HG03575 (cell line): ENCODE data around the gene AZIN2.
"Not testable (repeated sequence)": the region's sequence is repeated elsewhere in the genome, so short reads cannot be mapped to it uniquely, and the experiment has no call there.

Experiments
- ATAC-seq: cut with Tn5 transposase; IDR thresholded peaks from one replicate; pipeline ENCODE4 v1.9.1; 2021; ENCODE audit not compliant: unreplicated experiment, insufficient number of reproducible peaks, low FRiP score; ENCODE audit errors: extremely low read depth

The AZIN2 gene

GRCh38 chr1:33055210-33056008 lies 25.5 kb upstream of the AZIN2 start:
- no peak for ATAC-seq

DNA sequence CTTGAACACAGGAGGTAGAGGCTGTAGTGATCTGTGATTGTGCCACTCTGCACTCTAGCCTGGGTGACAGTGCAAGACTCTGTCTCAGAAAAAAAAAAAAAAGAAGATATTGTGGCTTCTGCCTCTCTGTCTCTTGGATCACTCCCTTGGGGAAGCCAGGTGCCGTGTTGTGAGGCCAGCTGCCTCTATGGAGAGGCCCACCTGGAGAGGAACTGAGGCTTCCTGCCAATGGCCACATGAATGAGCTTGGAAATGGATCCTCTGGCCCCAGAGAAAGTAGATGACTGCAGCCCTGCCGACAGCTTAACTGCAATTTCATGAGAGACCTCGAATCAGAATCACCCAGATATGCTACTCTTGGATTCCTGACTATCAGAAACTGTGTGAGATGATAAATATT lies 24.5 kb upstream of the AZIN2 start:
- no peak for ATAC-seq

DNA sequence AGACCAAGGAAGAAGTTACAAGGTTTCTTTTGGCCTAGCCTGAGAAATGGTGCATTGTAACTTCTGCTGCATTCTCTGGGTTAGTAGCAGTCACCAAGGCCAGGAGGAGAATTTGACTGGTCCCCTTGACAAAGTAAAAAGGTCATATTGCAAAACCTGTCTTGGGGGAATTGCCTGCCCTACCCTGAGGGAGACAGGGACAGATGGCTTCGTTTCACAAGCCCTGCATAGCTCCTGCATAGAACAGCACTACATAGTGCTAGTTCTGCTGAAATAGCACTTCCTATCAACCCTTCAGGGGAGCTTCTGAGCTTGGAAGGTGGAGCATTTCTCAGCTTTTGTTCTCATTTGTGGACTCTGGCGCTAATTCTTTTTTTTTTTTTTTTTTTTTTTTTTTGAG lies 23.9 kb upstream of the AZIN2 start:
- no peak for ATAC-seq

DNA sequence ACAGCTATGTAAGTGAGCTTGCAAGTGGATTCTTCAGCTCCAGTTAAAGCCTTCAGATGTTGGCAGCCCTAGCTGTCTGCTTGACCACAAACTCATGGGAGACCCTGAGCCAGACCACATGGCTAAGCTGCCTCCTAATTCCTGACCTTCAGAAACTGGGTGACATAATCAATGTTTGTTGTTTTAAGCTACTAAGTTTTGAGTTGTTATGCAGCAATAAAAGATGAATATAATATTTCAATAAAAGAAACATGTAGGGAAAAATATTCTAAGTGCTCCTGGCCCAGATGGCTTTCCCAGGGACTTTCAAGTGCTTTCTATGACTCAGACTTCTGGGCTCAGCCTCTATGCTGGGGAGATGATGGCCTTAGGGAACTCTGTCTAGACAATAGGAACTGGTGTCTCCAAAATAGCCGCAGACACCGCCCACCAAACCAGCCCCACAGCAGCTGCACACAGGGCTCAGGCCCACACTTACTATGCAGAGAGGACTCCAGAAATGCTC lies 20.3 kb upstream of the AZIN2 start:
- ATAC-seq, result no peak

- no peak for ATAC-seq
Observed at GRCh38 chr1:33061834-33062233, 19.1 kb upstream of the AZIN2 start.

DNA sequence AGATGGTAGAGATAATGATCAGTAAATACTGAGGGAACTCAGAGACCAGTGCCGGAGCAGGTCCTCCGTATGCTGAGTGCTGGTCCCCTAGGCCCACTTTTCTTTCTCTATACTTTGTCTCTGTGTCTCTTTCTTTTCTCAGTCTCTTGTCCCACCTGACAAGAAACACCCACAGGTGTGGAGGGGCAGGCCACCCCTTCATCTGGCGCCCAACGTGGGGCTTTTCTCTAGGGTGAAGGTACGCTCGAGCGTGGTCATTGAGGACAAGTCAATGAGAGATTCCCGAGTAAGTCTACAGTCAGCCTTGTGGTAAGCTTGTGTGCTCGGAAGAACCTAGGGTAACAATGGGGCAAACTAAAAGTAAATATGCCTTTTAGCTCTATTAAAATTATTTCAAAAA lies 16.7 kb upstream of the AZIN2 start:
- not testable (repeated sequence) for ATAC-seq

GRCh38 chr1:33065301-33065700 lies 15.7 kb upstream of the AZIN2 start:
- ATAC-seq, result no peak

GRCh38 chr1:33066477-33066876 lies 14.5 kb upstream of the AZIN2 start:
- not testable (repeated sequence) for ATAC-seq

DNA sequence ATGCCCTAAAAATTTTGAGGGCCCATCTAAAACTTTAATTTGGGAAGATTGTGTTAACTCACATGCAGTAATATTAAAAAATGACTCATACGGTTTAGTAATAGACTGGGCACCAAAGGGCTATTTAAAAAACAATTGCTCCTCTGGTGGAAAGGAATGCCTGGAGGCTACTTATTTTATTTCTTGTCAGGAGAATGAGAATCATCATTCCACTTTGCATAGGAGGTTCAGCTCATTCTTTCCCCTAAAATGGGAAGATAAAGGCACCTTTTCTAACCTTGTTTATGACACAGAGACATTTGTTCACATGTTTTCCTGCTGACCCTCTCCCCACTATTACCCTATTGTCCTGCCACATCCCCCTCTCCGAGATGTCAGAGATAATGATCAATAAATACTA lies 12.8 kb upstream of the AZIN2 start:
- not testable (repeated sequence) for ATAC-seq

- no peak for ATAC-seq
Observed at GRCh38 chr1:33070628-33071027, 10.3 kb upstream of the AZIN2 start.

- no peak for ATAC-seq
Observed at GRCh38 chr1:33072707-33073106, 8.2 kb upstream of the AZIN2 start.

DNA sequence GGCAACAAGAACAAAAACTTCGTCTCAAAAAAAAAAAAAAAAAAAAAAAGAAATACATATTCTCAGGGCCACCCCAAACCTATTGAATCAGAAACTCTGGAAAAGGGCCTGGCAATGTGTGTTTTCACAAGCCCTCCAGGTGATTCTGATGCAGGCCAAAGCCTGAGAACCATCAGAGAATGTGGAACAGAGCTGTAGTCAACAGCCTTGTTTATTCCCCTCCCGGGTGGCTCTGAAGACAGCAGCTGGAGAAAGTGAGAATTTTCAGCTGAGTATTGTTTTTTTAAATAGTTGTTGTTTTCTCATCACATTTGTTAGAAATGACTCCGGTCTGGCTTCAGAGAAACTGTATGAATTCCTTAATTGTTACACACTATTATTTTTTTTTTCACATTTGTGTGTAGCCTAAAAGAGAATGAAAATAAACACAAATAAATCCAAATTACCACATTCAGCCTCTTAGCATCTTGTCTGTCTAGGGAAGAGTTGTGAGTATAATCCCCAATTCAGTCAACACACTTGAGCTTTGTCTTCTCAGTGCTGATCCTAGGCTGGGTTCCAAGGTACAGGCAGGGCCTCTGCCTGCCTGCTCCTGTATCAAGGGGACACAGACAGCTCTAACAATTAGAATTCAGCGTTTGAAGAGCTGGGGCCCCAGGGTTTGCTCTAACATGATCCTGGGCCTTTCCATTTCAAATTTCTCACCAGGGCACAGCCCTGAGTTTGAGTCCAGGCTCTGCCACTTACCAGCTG lies 6.6 kb upstream of the AZIN2 start:
- no peak for ATAC-seq

GRCh38 chr1:33078030-33078591 lies 2.8 kb upstream of the AZIN2 start:
- ATAC-seq, result no peak

DNA sequence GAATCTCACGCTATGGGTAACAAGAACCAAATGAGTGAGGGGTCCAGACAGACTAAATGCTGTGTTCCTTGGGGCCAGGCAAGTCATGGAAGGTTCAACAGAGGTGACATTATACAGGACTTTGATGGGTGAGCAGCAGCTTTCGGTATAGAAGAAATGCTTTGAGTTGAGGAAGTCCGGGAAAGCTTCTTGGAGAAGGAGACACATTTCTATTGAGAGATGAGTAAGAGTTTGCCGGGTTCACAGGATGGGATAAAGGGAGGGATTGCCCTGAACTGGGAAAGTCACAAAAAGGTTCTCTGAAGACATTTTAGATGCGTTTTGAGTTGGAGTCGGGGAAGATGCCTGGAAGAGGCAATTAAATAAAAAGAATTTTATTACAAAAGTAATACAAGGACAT lies 580 bp upstream of the AZIN2 start:
- ATAC-seq, result no peak

- no peak for ATAC-seq
Observed at GRCh38 chr1:33081554-33082305, 777 bp downstream of the AZIN2 start.

DNA sequence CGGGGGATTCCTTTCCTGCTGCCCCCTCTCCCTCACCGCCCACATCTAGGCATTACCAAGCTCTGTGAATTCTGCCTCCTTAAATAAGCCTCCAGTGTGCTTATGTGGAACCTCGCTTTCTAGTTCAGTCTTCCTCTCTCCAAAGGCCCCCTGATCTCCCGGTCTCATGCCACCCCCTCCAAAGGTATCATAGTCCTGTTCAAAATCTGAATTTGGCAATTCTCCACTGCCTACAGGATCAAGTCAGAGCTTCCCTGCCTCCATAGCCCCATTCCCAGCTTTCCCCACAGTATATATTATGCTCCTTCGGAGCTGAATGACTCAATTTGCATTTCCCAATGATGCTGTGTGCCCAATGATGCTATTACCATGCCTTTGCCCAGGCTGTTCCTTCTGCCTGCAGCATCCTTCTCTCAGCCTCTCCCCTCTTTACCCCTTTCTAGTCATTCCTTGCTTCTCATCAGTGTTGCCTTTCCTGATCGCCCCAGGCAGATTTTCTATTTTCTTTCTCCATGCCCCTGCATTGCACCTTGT lies 1.7 kb downstream of the AZIN2 start:
- no peak for ATAC-seq

- no peak for ATAC-seq
Observed at GRCh38 chr1:33085332-33085731, 4.4 kb downstream of the AZIN2 start.

DNA sequence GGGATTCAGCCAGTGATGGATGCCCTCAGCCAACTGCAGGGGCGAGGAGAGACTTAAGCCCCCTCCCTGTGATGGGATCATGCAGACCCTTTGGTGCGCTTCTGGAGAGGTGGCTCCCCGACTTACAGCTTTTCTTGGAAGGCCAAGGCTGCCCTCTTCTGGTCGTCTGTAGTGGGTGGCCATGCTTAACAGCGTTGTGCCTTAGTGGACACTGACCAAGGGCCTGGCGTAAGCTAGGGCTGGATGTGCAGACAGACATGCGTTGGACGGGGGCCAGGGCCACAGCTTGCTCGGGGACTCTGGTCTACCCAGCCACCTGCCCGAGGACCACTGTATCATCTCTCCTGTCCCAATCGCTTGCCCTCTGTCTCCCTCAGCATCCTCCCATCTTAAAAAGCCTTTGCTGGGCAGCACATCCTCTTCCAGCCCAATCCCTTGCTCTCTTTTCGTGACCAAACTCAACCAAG lies 5.5 kb downstream of the AZIN2 start:
- ATAC-seq, result no peak

DNA sequence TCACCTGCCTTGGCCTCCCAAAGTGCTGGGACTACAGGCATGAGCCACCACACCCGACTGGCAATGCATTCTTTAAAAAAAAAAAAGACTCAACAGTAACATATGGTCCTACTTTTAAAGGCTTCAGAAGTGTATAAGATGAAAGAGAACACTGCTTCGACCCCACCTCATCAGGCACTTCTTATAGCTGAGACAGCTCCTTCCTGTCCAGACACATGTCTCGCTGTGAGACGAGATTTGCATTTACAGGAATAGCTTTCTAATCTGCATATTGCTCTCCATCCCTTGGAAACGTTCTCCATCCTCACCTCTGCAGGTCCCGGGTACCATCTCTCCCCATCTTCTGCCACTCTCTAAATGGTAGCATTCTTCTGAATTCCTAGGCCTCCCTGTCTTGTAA lies 6.7 kb downstream of the AZIN2 start:
- ATAC-seq, result no peak
